Liver (tissue), 9 donors: ENCODE data around the gene LDLRAD4. TPM values are rescaled to one million over a fixed set of nuclear protein-coding genes. Genes with fewer than 3 reads are reported as not detected.
"Not testable (repeated sequence)": the region's sequence is repeated elsewhere in the genome, so short reads cannot be mapped to it uniquely, and the experiment has no call there.

ENCODE experiments used
- DNase-seq: peaks from one replicate; pipeline ENCODE4 v3.0.0-alpha.2; 2017; ENCODE audit warnings: low spot score
- H3K27ac ChIP-seq, 2 donors: one replicate each; pipeline ENCODE4 v1.7.0; 2013; ENCODE audit warnings: inconsistent platforms in 2 of 2, low read length in 2 of 2, control low read depth in 1 of 2, low read depth in 1 of 2, mild to moderate bottlenecking in 1 of 2
- H3K27me3 ChIP-seq, 4 donors: one replicate each; pipeline versions ENCODE4 v1.6.1 to v1.7.0; 2013; ENCODE audit warnings: low read length in 3 of 4, inconsistent platforms in 1 of 4, mild to moderate bottlenecking in 1 of 4, moderate library complexity in 1 of 4; ENCODE audit not compliant: control insufficient read depth in 4 of 4, insufficient read depth in 4 of 4
- H3K36me3 ChIP-seq, 4 donors: one replicate each; pipeline versions ENCODE4 v1.6.1 to v1.7.0; 2013; ENCODE audit warnings: low read length in 3 of 4, mild to moderate bottlenecking in 3 of 4, low read depth in 1 of 4, moderate library complexity in 1 of 4; ENCODE audit not compliant: control insufficient read depth in 4 of 4, insufficient read depth in 3 of 4
- H3K4me1 ChIP-seq, 4 donors: one replicate each; pipeline versions ENCODE4 v1.6.1 to v1.7.0; 2013; ENCODE audit warnings: low read length in 3 of 4, mild to moderate bottlenecking in 3 of 4, moderate library complexity in 1 of 4; ENCODE audit not compliant: control insufficient read depth in 4 of 4, insufficient read depth in 4 of 4
- H3K4me3 ChIP-seq, 3 donors: one replicate each; pipeline versions ENCODE4 v1.6.1 to v1.7.0; 2013; ENCODE audit warnings: low read length in 3 of 3, control low read depth in 1 of 3, low read depth in 1 of 3, mild to moderate bottlenecking in 1 of 3
- H3K9ac ChIP-seq, 2 donors: one replicate each; pipeline ENCODE4 v1.7.0; 2013; ENCODE audit warnings: low read length in 2 of 2, mild to moderate bottlenecking in 2 of 2, moderate library complexity in 2 of 2, control low read depth in 1 of 2, low read depth in 1 of 2
- H3K9me3 ChIP-seq, 4 donors: one replicate each; pipeline versions ENCODE4 v1.6.1 to v1.7.0; 2013; ENCODE audit warnings: low read length in 3 of 4; ENCODE audit not compliant: control insufficient read depth in 4 of 4
- ATF3 ChIP-seq: IDR thresholded peaks from 2 replicates; pipeline ENCODE4 v1.6.1; 2016; ENCODE audit warnings: antibody characterized with exemption
- CTCF ChIP-seq: fragments of 150-350 bp; IDR thresholded peaks from 2 replicates; pipeline ENCODE4 v1.5.1; 2017; ENCODE audit warnings: improper control_type of control experiment, low read depth, low read length; ENCODE audit not compliant: missing input control
- FOXA1 ChIP-seq: IDR thresholded peaks from 2 replicates; pipeline ENCODE4 v1.6.1; 2016; ENCODE audit warnings: antibody characterized with exemption
- GABPA ChIP-seq, 2 donors: IDR thresholded peaks in 1 of 2; conservative IDR thresholded peaks in 1 of 2; 2 replicates each; pipeline ENCODE4 v1.6.1; 2016; ENCODE audit warnings: antibody characterized with exemption in 2 of 2, mild to moderate bottlenecking in 1 of 2, moderate library complexity in 1 of 2
- MAX ChIP-seq: IDR thresholded peaks from 2 replicates; pipeline ENCODE4 v1.6.1; 2016; ENCODE audit warnings: antibody characterized with exemption
- RAD21 ChIP-seq, 2 donors: IDR thresholded peaks; 2 replicates each; pipeline ENCODE4 v1.6.1; 2016; ENCODE audit warnings: antibody characterized with exemption in 2 of 2, mild to moderate bottlenecking in 2 of 2
- REST ChIP-seq: IDR thresholded peaks from 2 replicates; pipeline ENCODE4 v1.6.1; 2016; ENCODE audit warnings: antibody characterized with exemption, mild to moderate bottlenecking
- RXRA ChIP-seq, 2 donors: IDR thresholded peaks; 2 replicates each; pipeline ENCODE4 v1.6.1; 2017 to 2018; ENCODE audit warnings: antibody characterized with exemption in 2 of 2, mild to moderate bottlenecking in 1 of 2
- ZBTB33 ChIP-seq: IDR thresholded peaks from 2 replicates; pipeline ENCODE4 v1.6.1; 2016; ENCODE audit warnings: antibody characterized with exemption
- WGBS: extraction: QIAGEN DNeasy Blood & Tissue Kit; methylation state at CpG from one replicate; pipeline ENCODE4 v1.1.7; 2013; 5-methylcytosine and 5-hydroxymethylcytosine counted together
- polyA plus RNA-seq, 2 donors: library from polyadenylated mRNA; stranded (reverse) in 1 of 2; unstranded in 1 of 2; fragments of 200-250 nt in 1 of 2; fragments of >200 nt in 1 of 2; fragmentation: Nextera tagmentation in 1 of 2; extraction: Ambion mirVana in 1 of 2; gene quantifications; one replicate each; pipeline versions ENCODE4 v1.2.1 to v1.2.3, GENCODE V29; 2013 to 2015
- total RNA-seq, 2 donors: library from RNA; depleted of rRNA; stranded (reverse); fragments of >200 nt; gene quantifications; one replicate each; pipeline ENCODE4 v1.2.3, GENCODE V29; 2014
- donor health status: healthy.
- donor health status: healthy.
- donor health status: healthy.
- donor health status: healthy.
- donor health status: healthy.

LDLRAD4 gene
- total and polyA plus RNA-seq, 4 donors, result 4.8 to 41.7 (median 12.7) TPM

- Histone ChIP-seq H3K27ac (no peak overlapping the region), H3K4me1 (no peaks in the 10 kb centered on the region), H3K36me3 (peaks cover 2 to 5% (median 4%) of the 10 kb centered on the region in 4 donors), H3K9ac (no peak overlapping the region), H3K9me3 (no peaks in the 10 kb centered on the region), H3K4me3 (no peak overlapping the region), H3K27me3 (no peaks in the 10 kb centered on the region)
- DNase-seq, result no peak
- WGBS, result 96% methylated on average over 14 of the region's 14 CpGs
- no peak for TF ChIP-seq ZBTB33
- no peak for TF ChIP-seq ATF3
- no peak for TF ChIP-seq MAX
- TF ChIP-seq REST, result no peak
- TF ChIP-seq FOXA1, result no peak
- no peak for TF ChIP-seq RAD21 (IDR thresholded peaks at IDR 0.05)
- TF ChIP-seq CTCF, result no peak
- TF ChIP-seq GABPA (IDR thresholded peaks at IDR 0.05 in 1 of 2, conservative IDR thresholded peaks at IDR 0.05 in 1 of 2), result no peak
- no peak for TF ChIP-seq RXRA (IDR thresholded peaks at IDR 0.05)
These were observed 269.8 kb downstream of the LDLRAD4 start for GRCh38 chr18:13488281-13488929.

- not testable (repeated sequence) for H3K9ac ChIP-seq
- 88% methylated on average over 6 of the region's 6 CpGs for WGBS
These were observed 270.7 kb downstream of the LDLRAD4 start for GRCh38 chr18:13489303-13489702.

More at GRCh38 chr18:13489303-13489702, 270.7 kb downstream of the LDLRAD4 start:
- not testable (repeated sequence) for H3K27ac ChIP-seq, H3K27me3 ChIP-seq, H3K9me3 ChIP-seq, H3K4me1 ChIP-seq, H3K4me3 ChIP-seq, DNase-seq, H3K36me3 ChIP-seq
